SIG-M5 (cell line): Measurements from ENCODE around the gene SYTL4.

Experiments
- DNase-seq: peaks from one replicate; lab custom pipeline; 2025; lab: John Stamatoyannopoulos, UW

The SYTL4 gene

DNA sequence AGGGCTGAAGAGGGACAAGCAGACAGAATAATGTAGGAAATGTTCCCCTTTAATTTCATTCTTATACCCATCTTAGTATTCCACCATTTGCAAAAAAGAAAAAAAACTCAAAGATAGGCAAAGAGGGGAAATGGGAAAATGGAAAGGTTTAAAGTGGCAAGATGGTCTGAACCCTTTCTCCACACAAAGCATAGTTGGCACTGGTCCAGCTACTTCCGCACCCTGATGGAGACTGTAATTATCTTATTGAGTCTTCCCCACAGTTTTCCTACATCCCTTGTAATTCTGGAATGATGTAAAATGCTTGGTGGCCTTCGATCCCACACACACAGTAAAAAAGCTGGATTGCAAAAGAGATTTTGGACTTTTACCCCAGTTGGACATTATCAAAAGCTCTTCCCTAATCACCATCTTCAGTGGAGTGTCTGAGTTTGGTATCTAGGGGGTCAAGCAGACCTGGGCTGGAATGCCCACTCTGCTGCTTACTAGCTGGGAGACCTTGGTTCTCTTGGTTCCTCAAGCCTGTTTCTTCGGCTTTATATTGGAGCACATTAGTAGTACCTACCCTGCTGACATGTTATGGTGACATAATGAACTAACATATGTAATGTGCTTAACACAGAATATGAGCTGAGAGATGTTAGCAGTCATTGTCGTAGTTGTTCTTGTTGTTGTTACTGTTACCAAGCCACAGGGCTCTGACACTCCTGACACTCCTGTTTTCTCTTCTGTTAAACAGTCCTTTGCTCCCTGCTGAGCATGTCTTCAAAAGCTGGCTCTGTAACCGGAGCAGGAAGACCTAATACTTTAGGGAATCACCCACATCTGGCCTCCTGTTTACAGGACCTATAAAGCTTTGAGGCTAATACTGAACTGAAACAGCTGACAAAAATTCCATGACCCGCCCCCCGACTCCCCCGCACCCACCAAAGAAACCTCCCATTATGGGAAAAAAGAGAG is 83.2 kb downstream of the SYTL4 start:
- no peak for DNase-seq

- no peak for DNase-seq
Measured at GRCh38 chrX:100647739-100648138, 84.2 kb downstream of the SYTL4 start.

GRCh38 chrX:100647095-100647494 is 84.8 kb downstream of the SYTL4 start:
- no peak for DNase-seq

- no peak for DNase-seq
Measured at GRCh38 chrX:100645106-100645505, 86.8 kb downstream of the SYTL4 start.

DNA sequence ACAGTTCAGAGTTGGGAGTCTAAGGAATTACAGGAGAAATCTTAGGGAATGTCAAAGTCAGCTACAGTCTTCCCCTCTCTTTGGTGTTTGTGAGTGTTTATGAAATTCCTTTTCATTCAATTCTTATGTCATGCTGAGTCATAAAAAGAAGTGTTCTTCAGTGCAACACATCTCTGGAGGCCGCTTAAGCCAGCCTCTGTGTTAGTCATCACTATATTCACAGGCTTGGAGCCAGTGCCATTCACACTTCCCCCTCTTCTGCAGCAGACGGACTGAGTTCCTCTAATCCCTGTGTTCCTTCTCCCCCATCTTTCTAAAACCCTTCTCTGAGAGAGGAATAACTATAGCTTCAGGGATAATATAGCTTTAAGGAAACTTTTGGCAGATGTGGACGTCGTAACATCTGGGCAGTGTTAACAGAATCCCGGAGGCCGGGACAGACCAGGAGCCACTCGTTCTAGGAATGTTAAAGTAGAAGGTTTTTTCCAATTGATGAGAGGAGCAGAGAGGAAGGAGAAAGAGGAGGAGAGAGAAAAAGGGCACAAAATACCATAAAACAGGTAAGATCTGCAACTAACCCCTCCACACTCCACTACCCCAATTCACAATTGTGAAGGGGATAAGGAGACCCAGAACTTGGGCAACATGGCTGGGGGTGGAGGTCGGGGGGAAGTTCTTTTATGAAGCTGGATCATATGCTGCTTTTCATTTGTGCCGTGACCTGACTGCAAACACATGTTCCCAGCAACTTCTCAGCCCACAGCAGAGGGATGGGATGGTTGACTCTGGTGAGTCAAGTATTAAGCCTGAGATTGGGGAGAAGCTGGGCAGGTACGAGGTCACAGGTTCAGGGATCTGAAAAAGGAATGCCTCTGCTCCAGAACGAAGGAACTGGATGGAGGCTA is 87.7 kb downstream of the SYTL4 start, which contains the start of gene SRPX2:
TSS of gene SRPX2 (plus strand) at position 244 of the 905 bp plus-strand sequence. CDS start 2,124 bp downstream, outside the sequence.
- DNase-seq, result no peak

DNA sequence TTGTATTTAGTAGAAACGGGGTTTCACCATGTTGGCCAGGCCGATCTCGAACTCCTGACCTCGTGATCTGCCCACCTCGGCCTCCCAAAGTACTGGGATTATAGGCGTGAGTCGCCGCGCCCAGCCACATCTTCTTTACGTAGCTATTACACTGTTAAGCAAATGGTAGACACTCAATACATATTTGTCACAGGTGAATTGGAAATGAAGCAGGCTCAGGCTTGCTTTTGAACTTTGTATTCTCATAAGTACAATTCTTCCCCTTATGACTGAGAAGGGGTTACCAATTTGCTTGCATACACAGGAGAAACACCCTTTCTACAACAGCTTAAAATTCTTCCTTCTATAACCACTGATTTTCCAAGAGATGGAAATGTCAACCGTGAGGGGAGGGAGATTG is 88.7 kb downstream of the SYTL4 start:
- no peak for DNase-seq

- DNase-seq, result no peak
Measured at GRCh38 chrX:100642290-100642689, 89.6 kb downstream of the SYTL4 start.

GRCh38 chrX:100636321-100636991 is 95.5 kb downstream of the SYTL4 start, which contains the start of gene TSPAN6:
TSS of gene TSPAN6 (minus strand) at chrX:100636806. CDS start at chrX:100636694, 112 bp downstream.
- no peak for DNase-seq

DNA sequence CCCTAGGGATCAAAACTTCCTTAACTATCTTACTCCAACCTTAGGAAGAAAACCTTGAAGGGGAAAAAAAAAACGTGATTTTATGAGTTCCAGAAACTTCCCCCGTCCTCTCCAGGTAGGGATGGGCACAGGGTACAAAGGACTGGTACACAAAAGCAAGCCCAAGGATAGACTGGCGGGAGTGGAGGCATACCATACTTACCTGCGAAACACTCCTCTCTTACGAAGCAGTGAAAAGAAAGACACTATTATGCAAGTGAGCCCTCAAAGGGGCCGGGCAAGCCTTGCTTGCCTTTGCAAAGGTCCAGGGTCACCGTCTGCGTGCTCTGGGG is 96.0 kb downstream of the SYTL4 start:
- DNase-seq, result no peak

GRCh38 chrX:100635040-100635439 is 96.9 kb downstream of the SYTL4 start:
- DNase-seq, result no peak

GRCh38 chrX:100625985-100626491 is 105.9 kb downstream of the SYTL4 start:
- no peak for DNase-seq
